Stimulated activated CD8-positive, alpha-beta memory T cell treated with anti-CD3 and anti-CD28 coated beads, Interleukin-4, amount 100 ng/mL, for 4 hours (primary cell): ENCODE measurements around the gene CFAP45.

Experiments used
- DNase-seq, 2 donors: peaks; one replicate each; pipeline ENCODE4 v3.0.0-alpha.2; 2020; ENCODE audit warnings: low read depth in 2 of 2, low spot score in 1 of 2

Gene CFAP45

GRCh38 chr1:159880430-159880829 is 19.5 kb downstream of the CFAP45 start:
- no peak for DNase-seq

GRCh38 chr1:159879977-159880376 is 20.0 kb downstream of the CFAP45 start:
- DNase-seq, result no peak

GRCh38 chr1:159879136-159879535 is 20.8 kb downstream of the CFAP45 start:
- DNase-seq, result no peak

- no peak for DNase-seq
These were observed 22.1 kb downstream of the CFAP45 start for GRCh38 chr1:159877695-159878444.

GRCh38 chr1:159873530-159874143 is 26.3 kb downstream of the CFAP45 start:
- no peak for DNase-seq

GRCh38 chr1:159872891-159873290 is 27.1 kb downstream of the CFAP45 start:
- no peak for DNase-seq

GRCh38 chr1:159870704-159871103 is 29.3 kb downstream of the CFAP45 start:
- DNase-seq, result no peak

GRCh38 chr1:159869607-159870006 is 30.4 kb downstream of the CFAP45 start:
- DNase-seq, result no peak

- DNase-seq, result no peak
These were observed 30.8 kb downstream of the CFAP45 start for GRCh38 chr1:159869173-159869572.

- no peak for DNase-seq
These were observed 31.2 kb downstream of the CFAP45 start for GRCh38 chr1:159868766-159869165.

GRCh38 chr1:159867664-159868026 is 32.3 kb downstream of the CFAP45 start:
- no peak for DNase-seq

- no peak for DNase-seq
These were observed 32.9 kb downstream of the CFAP45 start for GRCh38 chr1:159866905-159867663.

- DNase-seq, result no peak
These were observed 33.9 kb downstream of the CFAP45 start for GRCh38 chr1:159866066-159866465.

- no peak for DNase-seq
These were observed 35.7 kb downstream of the CFAP45 start for GRCh38 chr1:159864262-159864661.

GRCh38 chr1:159862557-159862956 is 37.4 kb downstream of the CFAP45 start, which contains the start of gene VSIG8:
TSS of gene VSIG8 (minus strand) at chr1:159862657. CDS start at chr1:159862521, 136 bp downstream.
- DNase-seq, result no peak

- no peak for DNase-seq
These were observed 37.9 kb downstream of the CFAP45 start for GRCh38 chr1:159862031-159862430.

GRCh38 chr1:159861218-159861617 is 38.7 kb downstream of the CFAP45 start:
- no peak for DNase-seq

- DNase-seq, result no peak
These were observed 39.5 kb downstream of the CFAP45 start for GRCh38 chr1:159860456-159860855.

GRCh38 chr1:159859767-159860322 is 40.1 kb downstream of the CFAP45 start:
- no peak for DNase-seq

GRCh38 chr1:159857889-159858288 is 42.1 kb downstream of the CFAP45 start:
- DNase-seq, result no peak

- DNase-seq, result no peak
These were observed 43.4 kb downstream of the CFAP45 start for GRCh38 chr1:159856576-159856975.

GRCh38 chr1:159855709-159856108 is 44.3 kb downstream of the CFAP45 start:
- no peak for DNase-seq
